H9 (cell line): Measurements from ENCODE around the gene USP6NL. TPM values are rescaled to one million over a fixed set of nuclear protein-coding genes. Genes with fewer than 3 reads are reported as not detected.

ENCODE experiments used
- DNase-seq: peaks from one replicate; pipeline ENCODE4 v3.0.0-alpha.2; 2017
- H2AFZ ChIP-seq: one replicate; pipeline ENCODE4 v1.6.1; 2013; ENCODE audit warnings: mild to moderate bottlenecking, low read length, control low read depth, moderate library complexity
- H2AK5ac ChIP-seq: 2 replicates; pipeline ENCODE4 v1.6.1; 2013; ENCODE audit warnings: low read length, control low read depth, mixed read lengths; ENCODE audit not compliant: insufficient read length
- H2BK120ac ChIP-seq: one replicate; pipeline ENCODE4 v1.6.1; 2013; ENCODE audit warnings: low read depth, mild to moderate bottlenecking, low read length, control low read depth, inconsistent platforms; ENCODE audit not compliant: poor library complexity, severe bottlenecking
- H2BK12ac ChIP-seq: 2 replicates; pipeline ENCODE4 v1.6.1; 2013; ENCODE audit warnings: low read length, control low read depth, mixed read lengths, low read depth; ENCODE audit not compliant: insufficient read length
- H2BK15ac ChIP-seq: 2 replicates; pipeline ENCODE4 v1.6.1; 2013; ENCODE audit warnings: low read depth, low read length, control low read depth
- H2BK20ac ChIP-seq: one replicate; pipeline ENCODE4 v1.6.1; 2013; ENCODE audit warnings: low read depth, mild to moderate bottlenecking, low read length, control low read depth, inconsistent platforms; ENCODE audit not compliant: poor library complexity, severe bottlenecking
- H2BK5ac ChIP-seq: 2 replicates; pipeline ENCODE4 v1.6.1; 2013; ENCODE audit warnings: low read length, control low read depth, mixed read lengths; ENCODE audit not compliant: insufficient read length
- H3K14ac ChIP-seq: 2 replicates; pipeline ENCODE4 v1.6.1; 2013; ENCODE audit warnings: low read length, control low read depth; ENCODE audit not compliant: insufficient read depth
- H3K18ac ChIP-seq: 2 replicates; pipeline ENCODE4 v1.6.1; 2013; ENCODE audit warnings: low read depth, mild to moderate bottlenecking, mixed read lengths, low read length, control low read depth; ENCODE audit not compliant: insufficient read length
- H3K23ac ChIP-seq: 2 replicates; pipeline ENCODE4 v1.6.1; 2013; ENCODE audit warnings: low read length, control low read depth, mixed read lengths, low read depth; ENCODE audit not compliant: insufficient read length
- H3K23me2 ChIP-seq: 2 replicates; pipeline ENCODE4 v1.6.1; 2013; ENCODE audit warnings: low read depth, mild to moderate bottlenecking, mixed read lengths, low read length, control low read depth; ENCODE audit not compliant: insufficient read length, poor library complexity, severe bottlenecking
- H3K27ac ChIP-seq: 2 replicates; pipeline ENCODE4 v1.5.1; 2013; ENCODE audit warnings: low read length, control low read depth, mixed read lengths, low read depth; ENCODE audit not compliant: insufficient read length
- H3K27me3 ChIP-seq: 2 replicates; pipeline ENCODE4 v1.6.1; 2013; ENCODE audit warnings: low read length, control low read depth, inconsistent platforms; ENCODE audit not compliant: insufficient read depth
- H3K4ac ChIP-seq: 2 replicates; pipeline ENCODE4 v1.6.1; 2013; ENCODE audit warnings: low read depth, mild to moderate bottlenecking, control low read depth, inconsistent platforms, low read length, moderate library complexity
- H3K4me1 ChIP-seq: 2 replicates; pipeline ENCODE4 v1.6.1; 2013; ENCODE audit warnings: low read length, control low read depth, inconsistent platforms; ENCODE audit not compliant: insufficient read depth
- H3K4me2 ChIP-seq: 2 replicates; pipeline ENCODE4 v1.6.1; 2013; ENCODE audit warnings: low read length, control low read depth, mixed read lengths; ENCODE audit not compliant: insufficient read length, insufficient read depth
- H3K56ac ChIP-seq: 2 replicates; pipeline ENCODE4 v1.6.1; 2013; ENCODE audit warnings: low read depth, mild to moderate bottlenecking, mixed read lengths, low read length, control low read depth; ENCODE audit not compliant: insufficient read length
- H3K79me1 ChIP-seq: 2 replicates; pipeline ENCODE4 v1.6.1; 2013; ENCODE audit warnings: low read depth, mild to moderate bottlenecking, moderate library complexity, low read length, control low read depth, inconsistent platforms; ENCODE audit not compliant: insufficient read depth, poor library complexity, severe bottlenecking
- H3K79me2 ChIP-seq: 2 replicates; pipeline ENCODE4 v1.6.1; 2013; ENCODE audit warnings: low read length, control low read depth, inconsistent platforms; ENCODE audit not compliant: insufficient read depth
- H3K9ac ChIP-seq: 2 replicates; pipeline ENCODE4 v1.6.1; 2013; ENCODE audit warnings: low read length, control low read depth, mixed read lengths; ENCODE audit not compliant: insufficient read length; ENCODE audit errors: extremely low read depth
- H3K9me3 ChIP-seq: one replicate; pipeline ENCODE4 v1.6.1; 2013; ENCODE audit warnings: low read depth, low read length, inconsistent platforms; ENCODE audit not compliant: control insufficient read depth
- H3T11ph ChIP-seq: one replicate; pipeline ENCODE4 v1.6.1; 2013; ENCODE audit warnings: mild to moderate bottlenecking, low read length, control low read depth, inconsistent platforms
- H4K20me1 ChIP-seq: one replicate; pipeline ENCODE4 v1.6.1; 2013; ENCODE audit not compliant: control insufficient read depth, insufficient read length, insufficient read depth
- H4K5ac ChIP-seq: 2 replicates; pipeline ENCODE4 v1.6.1; 2013; ENCODE audit warnings: low read depth, mild to moderate bottlenecking, mixed read lengths, low read length, control low read depth; ENCODE audit not compliant: insufficient read length
- H4K8ac ChIP-seq: replicated peaks from 2 replicates; pipeline ENCODE4 v1.6.1; 2013; ENCODE audit warnings: low read length, control low read depth, mixed read lengths, low read depth; ENCODE audit not compliant: insufficient read length
- H4K91ac ChIP-seq: 2 replicates; pipeline ENCODE4 v1.6.1; 2013; ENCODE audit warnings: low read depth, mild to moderate bottlenecking, moderate library complexity, mixed read lengths, low read length, control low read depth; ENCODE audit not compliant: insufficient read length
- H3K27ac Mint-ChIP-seq, 3 experiments: 2 replicates in 2 of 3; 3 replicates in 1 of 3; pipeline ENCODE4 v1.8.0; 2020 to 2021; ENCODE audit warnings: mixed read lengths in 3 of 3, mild to moderate bottlenecking in 1 of 3, moderate library complexity in 1 of 3
- H3K27me3 Mint-ChIP-seq: 2 replicates; pipeline ENCODE4 v1.8.0; 2021; ENCODE audit warnings: low read depth, mild to moderate bottlenecking, moderate library complexity, mixed read lengths
- H3K36me3 Mint-ChIP-seq, 3 experiments: 2 replicates in 2 of 3; 3 replicates in 1 of 3; pipeline ENCODE4 v1.8.0; 2020 to 2021; ENCODE audit warnings: low read depth in 3 of 3, mixed read lengths in 3 of 3; ENCODE audit not compliant: insufficient read depth in 1 of 3
- H3K4me1 Mint-ChIP-seq, 2 experiments: 2 replicates each; pipeline ENCODE4 v1.8.0; 2020; ENCODE audit warnings: mixed read lengths in 2 of 2
- H3K4me3 Mint-ChIP-seq, 2 experiments: 2 replicates in 1 of 2; 3 replicates in 1 of 2; pipeline ENCODE4 v1.8.0; 2020 to 2021; ENCODE audit warnings: mild to moderate bottlenecking in 2 of 2, mixed read lengths in 2 of 2, moderate library complexity in 1 of 2
- H3K9me3 Mint-ChIP-seq, 2 experiments: 2 replicates in 1 of 2; 3 replicates in 1 of 2; pipeline ENCODE4 v1.8.0; 2020; ENCODE audit warnings: mild to moderate bottlenecking in 2 of 2, mixed read lengths in 2 of 2, moderate library complexity in 1 of 2
- CTCF ChIP-seq: fragments of 200-600 bp; sonication (generic); conservative IDR thresholded peaks from 3 replicates; pipeline ENCODE4 v1.8.0; 2021; ENCODE audit warnings: antibody characterized with exemption, mild to moderate bottlenecking
- WGBS: extraction: QIAGEN DNeasy Blood & Tissue Kit; methylation state at CpG from one replicate; pipeline ENCODE4 v1.1.7; 2013; ENCODE audit warnings: missing lambda C conversion rate, low lambda C conversion rate, mixed read lengths; ENCODE audit not compliant: insufficient read length; ENCODE audit errors: extremely low coverage; 5-methylcytosine and 5-hydroxymethylcytosine counted together
- total RNA-seq: library from RNA; stranded (reverse); gene quantifications from 2 replicates; pipeline ENCODE4 v1.2.1, GENCODE V29; 2021

USP6NL gene
- total RNA-seq, 1 experiment from 2014 or later: 28.3 TPM

DNA sequence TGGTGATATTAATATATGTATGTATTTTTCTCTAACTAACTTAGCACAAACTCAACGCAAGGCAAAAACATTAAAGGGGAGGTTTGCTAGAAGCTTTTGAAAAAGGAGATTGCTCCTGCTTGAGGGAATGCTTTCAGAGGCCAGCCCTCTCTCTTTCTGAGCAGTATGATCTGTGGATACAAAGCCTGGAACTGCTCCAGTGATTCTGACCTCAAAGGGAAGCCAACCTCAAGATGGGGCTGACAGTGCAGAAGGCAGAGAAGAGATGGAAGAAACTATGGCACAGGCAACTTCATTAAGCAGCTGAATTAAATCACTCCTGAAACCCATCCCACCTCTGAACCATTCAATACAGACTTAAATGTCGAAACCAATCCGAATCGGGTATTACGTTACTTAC lies 102.4 kb downstream of the USP6NL start:
- no peak overlapping the region for H3K27ac ChIP-seq
- no peaks in the 10 kb centered on the region for H3K9me3 ChIP-seq
- H2BK12ac ChIP-seq: no peak overlapping the region
- no peak overlapping the region for H3T11ph ChIP-seq
- no peak overlapping the region for H2AK5ac ChIP-seq
- H2BK15ac ChIP-seq: no peak overlapping the region
- no peak overlapping the region for H4K5ac ChIP-seq
- H2BK5ac ChIP-seq: no peak overlapping the region
- no peaks in the 10 kb centered on the region for H3K27me3 Mint-ChIP-seq
- no peaks in the 10 kb centered on the region for H3K9me3 Mint-ChIP-seq
- no peak overlapping the region for H3K23ac ChIP-seq
- no peak overlapping the region for H3K4me2 ChIP-seq
- no peak overlapping the region for H3K4ac ChIP-seq
- H3K56ac ChIP-seq: no peak overlapping the region
- H3K14ac ChIP-seq: no peak overlapping the region
- H3K18ac ChIP-seq: no peak overlapping the region
- H3K79me2 ChIP-seq: no peaks in the 10 kb centered on the region
- H2BK120ac ChIP-seq: no peak overlapping the region
- TF ChIP-seq CTCF: no peak
- no peak overlapping the region for H4K8ac ChIP-seq
- peak overlapping the region in 2 of 3 experiments; percentile 54 to 90; a peak in 3 of 7 replicates for H3K27ac Mint-ChIP-seq
- no peak overlapping the region for H3K4me3 Mint-ChIP-seq
- no peak overlapping the region for H2AFZ ChIP-seq
- no peaks in the 10 kb centered on the region for H3K4me1 ChIP-seq
- H3K9ac ChIP-seq: no peak overlapping the region
- H3K23me2 ChIP-seq: no peaks in the 10 kb centered on the region
- no peaks in the 10 kb centered on the region for H4K20me1 ChIP-seq
- WGBS: 100% methylated on average over 2 of the region's 5 CpGs
- H3K4me1 Mint-ChIP-seq: peaks cover 19 to 23% of the 10 kb centered on the region in 2 experiments
- peaks cover 2% of the 10 kb centered on the region for H3K79me1 ChIP-seq
- no peak for DNase-seq
- H3K27me3 ChIP-seq: no peaks in the 10 kb centered on the region
- no peak overlapping the region for H2BK20ac ChIP-seq
- H4K91ac ChIP-seq: no peak overlapping the region
- H3K36me3 Mint-ChIP-seq: peaks cover 0 to 4% (median 0%) of the 10 kb centered on the region in 3 experiments; a peak in 3 of 7 replicates
